ENCODE measurements around the gene CARS1.

GRCh38 chr11:3052109-3052479, 5.1 kb downstream of the CARS1 start:
- no peak for TF ChIP-seq CTCF (IDR thresholded peaks at IDR 0.05)
- TF ChIP-seq POLR2A (IDR thresholded peaks at IDR 0.05) = no peak
- TF ChIP-seq EP300 (IDR thresholded peaks at IDR 0.05; ENCODE audit: low read depth) = no peak

Data from transverse colon (tissue), 3 donors.